ENCODE data around the gene RPS15. TPM values are rescaled to one million over a fixed set of nuclear protein-coding genes. Genes with fewer than 3 reads are reported as not detected.

RPS15 gene
- total and polyA plus RNA-seq, 2 donors from 2014 or later = 893 to 1,823 TPM

DNA sequence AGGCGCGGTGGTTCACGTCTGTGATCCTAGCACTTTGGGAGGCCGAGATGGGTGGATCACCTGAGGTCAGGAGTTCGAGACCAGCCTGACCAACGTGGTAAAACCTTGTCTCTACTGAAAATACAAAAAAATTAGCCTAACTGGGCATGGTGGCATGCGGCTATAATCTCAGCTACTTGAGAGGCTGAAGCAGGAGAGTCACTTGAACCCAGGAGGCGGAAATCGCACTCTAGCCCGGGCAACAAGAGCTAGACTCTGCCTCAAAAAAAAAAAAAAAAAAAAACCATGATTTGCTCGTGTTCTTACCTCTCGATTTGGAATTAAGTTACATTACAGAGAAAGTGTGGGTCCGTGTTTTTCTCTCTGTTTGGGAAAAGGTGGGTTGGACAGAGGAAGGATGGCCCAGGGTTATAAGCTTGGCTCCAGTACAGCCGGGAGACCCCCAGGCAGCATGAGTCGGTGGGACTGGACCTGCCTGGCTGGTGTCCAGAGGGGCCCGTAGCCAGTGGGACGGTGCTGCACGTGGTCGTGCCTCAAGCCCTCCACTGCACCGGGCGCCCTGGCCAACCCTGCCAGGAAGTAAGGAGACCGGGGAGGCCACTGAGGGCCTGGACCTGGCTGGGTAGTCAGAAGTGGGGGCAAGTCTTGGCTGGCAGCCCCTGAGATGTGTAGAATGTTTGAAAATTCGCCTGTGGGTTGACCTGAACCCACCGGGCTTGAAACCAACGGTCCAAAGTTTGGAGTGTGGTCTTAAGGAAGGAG, 3.7 kb downstream of the RPS15 start:
- Histone ChIP-seq H3K4me3 (ENCODE audit: low read length in 3 of 3) (no peak overlapping the region), H3K27ac (ENCODE audit: low read depth in 2 of 2, low read length in 2 of 2) (no peak overlapping the region), H3K36me3 (ENCODE audit: control insufficient read depth in 2 of 3, insufficient read depth in 3 of 3, low read length in 3 of 3) (peaks cover 2 to 17% (median 11%) of the 10 kb centered on the region in 3 donors), H3K9me3 (ENCODE audit: control insufficient read depth in 2 of 3, insufficient read depth in 1 of 3, low read length in 3 of 3) (no peaks in the 10 kb centered on the region), H3K27me3 (ENCODE audit: control insufficient read depth, insufficient read depth, low read length) (no peaks in the 10 kb centered on the region), H3K9ac (ENCODE audit: low read length in 3 of 3) (no peak overlapping the region), H3K4me1 (ENCODE audit: control insufficient read depth in 2 of 3, insufficient read depth in 2 of 3, low read depth in 1 of 3, low read length in 3 of 3) (peaks cover 0 to 17% (median 3%) of the 10 kb centered on the region in 3 donors)
- intact Hi-C loops (cut with DNase I) = no loop called here
- FAIRE-seq = no peak
- no peak for DNase-seq
- TF ChIP-seq, protein P1, sequence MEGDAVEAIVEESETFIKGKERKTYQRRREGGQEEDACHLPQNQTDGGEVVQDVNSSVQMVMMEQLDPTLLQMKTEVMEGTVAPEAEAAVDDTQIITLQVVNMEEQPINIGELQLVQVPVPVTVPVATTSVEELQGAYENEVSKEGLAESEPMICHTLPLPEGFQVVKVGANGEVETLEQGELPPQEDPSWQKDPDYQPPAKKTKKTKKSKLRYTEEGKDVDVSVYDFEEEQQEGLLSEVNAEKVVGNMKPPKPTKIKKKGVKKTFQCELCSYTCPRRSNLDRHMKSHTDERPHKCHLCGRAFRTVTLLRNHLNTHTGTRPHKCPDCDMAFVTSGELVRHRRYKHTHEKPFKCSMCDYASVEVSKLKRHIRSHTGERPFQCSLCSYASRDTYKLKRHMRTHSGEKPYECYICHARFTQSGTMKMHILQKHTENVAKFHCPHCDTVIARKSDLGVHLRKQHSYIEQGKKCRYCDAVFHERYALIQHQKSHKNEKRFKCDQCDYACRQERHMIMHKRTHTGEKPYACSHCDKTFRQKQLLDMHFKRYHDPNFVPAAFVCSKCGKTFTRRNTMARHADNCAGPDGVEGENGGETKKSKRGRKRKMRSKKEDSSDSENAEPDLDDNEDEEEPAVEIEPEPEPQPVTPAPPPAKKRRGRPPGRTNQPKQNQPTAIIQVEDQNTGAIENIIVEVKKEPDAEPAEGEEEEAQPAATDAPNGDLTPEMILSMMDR (IDR thresholded peaks at IDR 0.05; ENCODE audit: borderline replicate concordance, extremely low read depth, insufficient read depth) = no peak

DNA sequence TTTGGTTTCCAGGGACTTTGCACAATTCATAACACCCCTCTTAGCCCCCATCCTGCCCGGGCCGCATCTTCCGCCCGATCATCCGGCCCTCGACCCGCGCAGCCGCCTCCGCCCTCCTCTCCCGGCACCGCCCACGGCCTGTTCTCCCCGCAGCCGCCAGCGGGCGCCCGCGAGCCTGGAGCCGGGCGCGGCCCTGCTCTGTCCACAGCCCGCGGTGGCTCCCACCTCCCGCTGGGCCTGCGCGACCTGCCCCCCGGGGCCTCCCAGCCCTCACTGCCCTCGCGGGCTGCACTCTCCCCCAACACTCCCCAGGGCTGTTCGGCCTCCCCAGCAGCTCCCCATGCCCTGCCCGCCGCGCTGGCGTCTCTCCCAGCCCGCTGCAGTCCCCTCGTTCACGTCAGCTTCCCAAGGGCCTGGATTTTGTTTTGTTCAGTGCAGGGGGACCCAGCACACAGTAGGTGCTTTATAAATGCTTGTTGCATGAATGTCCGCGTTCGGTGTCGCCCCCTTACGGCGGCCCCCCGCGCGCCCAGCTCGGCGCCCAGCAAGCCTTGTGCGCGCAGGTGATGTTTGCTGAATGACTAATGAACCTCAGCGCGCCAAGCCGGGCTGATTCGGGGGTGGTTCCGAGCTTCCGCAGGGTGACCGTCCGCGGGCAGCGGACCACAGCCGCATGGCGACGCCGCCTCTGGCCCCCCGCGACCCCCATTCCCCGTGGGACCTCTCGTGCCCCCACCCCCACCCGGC, 7.2 kb downstream of the RPS15 start:
- peaks cover 2 to 15% (median 11%) of the 10 kb centered on the region in 3 donors for H3K36me3 ChIP-seq (ENCODE audit: control insufficient read depth in 2 of 3, insufficient read depth in 3 of 3, low read length in 3 of 3)
- no peak overlapping the region for H3K4me3 ChIP-seq (ENCODE audit: low read length in 3 of 3)
- TF ChIP-seq, protein P1 (IDR thresholded peaks at IDR 0.05; ENCODE audit: borderline replicate concordance, extremely low read depth, insufficient read depth) = peak; percentile 87
- DNase-seq (peak; percentile 70 to 86 (median 83)), FAIRE-seq (no peak)
- H3K27me3 ChIP-seq (ENCODE audit: control insufficient read depth, insufficient read depth, low read length) = peaks cover 9% of the 10 kb centered on the region
- H3K9ac ChIP-seq (ENCODE audit: low read length in 3 of 3) = no peak overlapping the region
- H3K9me3 ChIP-seq (ENCODE audit: control insufficient read depth in 2 of 3, insufficient read depth in 1 of 3, low read length in 3 of 3) = no peaks in the 10 kb centered on the region
- peaks cover 0 to 8% (median 0%) of the 10 kb centered on the region in 3 donors for H3K4me1 ChIP-seq (ENCODE audit: control insufficient read depth in 2 of 3, insufficient read depth in 2 of 3, low read depth in 1 of 3, low read length in 3 of 3)
- no peak overlapping the region for H3K27ac ChIP-seq (ENCODE audit: low read depth in 2 of 2, low read length in 2 of 2)
- intact Hi-C loops (cut with DNase I) = no loop called here

DNA sequence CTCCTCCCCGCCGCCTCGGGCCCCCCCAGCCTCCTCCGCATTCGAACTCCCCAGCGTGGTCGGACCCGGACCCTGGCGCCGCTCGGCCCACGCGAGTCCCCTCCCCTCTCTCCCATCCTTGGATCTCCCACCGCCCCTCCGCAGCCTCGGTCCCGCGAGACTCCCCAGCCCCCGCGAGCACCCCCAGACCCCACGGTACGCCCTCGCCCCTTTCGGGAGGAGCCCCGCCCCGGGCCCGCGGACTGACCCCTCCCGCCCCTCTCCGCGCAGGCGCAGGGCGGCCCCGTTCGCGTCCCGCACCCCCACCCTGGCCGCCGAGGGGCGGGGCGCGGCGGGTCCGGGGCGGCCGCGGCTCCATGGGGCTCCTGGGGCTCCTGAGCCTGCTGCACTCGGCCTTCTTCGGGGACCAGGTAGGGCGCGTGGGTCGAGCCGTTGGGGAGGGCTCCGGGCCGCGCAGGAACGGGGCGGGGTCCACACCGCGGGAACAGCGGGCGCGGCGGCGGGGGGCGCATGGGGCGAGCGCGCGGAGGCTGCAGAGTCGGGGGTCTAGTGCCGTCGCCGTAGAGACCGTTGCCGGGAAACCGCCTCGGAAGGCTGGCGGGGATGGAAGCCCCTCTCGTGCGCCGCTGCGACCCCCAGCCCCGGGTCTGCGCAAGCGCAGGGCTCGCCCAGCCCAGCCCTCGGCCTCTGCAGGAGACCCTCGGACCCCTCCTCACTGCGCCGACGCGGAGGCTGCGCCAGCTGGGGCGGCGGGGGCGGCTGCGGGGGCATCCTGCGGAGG, 7.9 kb downstream of the RPS15 start:
- DNase-seq = peak in 3 of 5 donors; percentile 60 to 81 (median 74)
- no peak for FAIRE-seq

More for the DNA sequence above, 7.9 kb downstream of the RPS15 start:
- no peak overlapping the region for H3K27ac ChIP-seq (ENCODE audit: low read depth in 2 of 2, low read length in 2 of 2)
- H3K27me3 ChIP-seq (ENCODE audit: control insufficient read depth, insufficient read depth, low read length) = peaks cover 17% of the 10 kb centered on the region
- H3K4me1 ChIP-seq (ENCODE audit: control insufficient read depth in 2 of 3, insufficient read depth in 2 of 3, low read depth in 1 of 3, low read length in 3 of 3) = peaks cover 0 to 6% (median 0%) of the 10 kb centered on the region in 3 donors
- H3K9me3 ChIP-seq (ENCODE audit: control insufficient read depth in 2 of 3, insufficient read depth in 1 of 3, low read length in 3 of 3) = no peaks in the 10 kb centered on the region
- peaks cover 0 to 7% (median 5%) of the 10 kb centered on the region in 3 donors for H3K36me3 ChIP-seq (ENCODE audit: control insufficient read depth in 2 of 3, insufficient read depth in 3 of 3, low read length in 3 of 3)
- TF ChIP-seq, protein P1 (IDR thresholded peaks at IDR 0.05; ENCODE audit: borderline replicate concordance, extremely low read depth, insufficient read depth) = no peak
- intact Hi-C loops (cut with DNase I) = no loop called here
- no peak overlapping the region for H3K9ac ChIP-seq (ENCODE audit: low read length in 3 of 3)
- no peak overlapping the region for H3K4me3 ChIP-seq (ENCODE audit: low read length in 3 of 3)
